LNCaP clone FGC (cell line): ENCODE results near the gene SLC40A1.
A peak's percentile ranks its signal among the peaks of the same experiment; 100 is the strongest.

Experiments
- DNase-seq: peaks from one replicate; pipeline ENCODE4 v3.0.0-alpha.2; 2011; ENCODE audit warnings: low read depth
- H3K4me3 ChIP-seq: 2 replicates; pipeline ENCODE4 v1.5.1; 2011; ENCODE audit warnings: mild to moderate bottlenecking, low read depth, low read length, control low read depth
- TF ChIP-seq, protein P1 (sequence below): IDR thresholded peaks from 2 replicates; pipeline ENCODE4 v1.5.1; 2012; ENCODE audit warnings: mild to moderate bottlenecking; ENCODE audit not compliant: control insufficient read depth, insufficient read depth; ENCODE audit errors: extremely low read depth

SLC40A1 gene

DNA sequence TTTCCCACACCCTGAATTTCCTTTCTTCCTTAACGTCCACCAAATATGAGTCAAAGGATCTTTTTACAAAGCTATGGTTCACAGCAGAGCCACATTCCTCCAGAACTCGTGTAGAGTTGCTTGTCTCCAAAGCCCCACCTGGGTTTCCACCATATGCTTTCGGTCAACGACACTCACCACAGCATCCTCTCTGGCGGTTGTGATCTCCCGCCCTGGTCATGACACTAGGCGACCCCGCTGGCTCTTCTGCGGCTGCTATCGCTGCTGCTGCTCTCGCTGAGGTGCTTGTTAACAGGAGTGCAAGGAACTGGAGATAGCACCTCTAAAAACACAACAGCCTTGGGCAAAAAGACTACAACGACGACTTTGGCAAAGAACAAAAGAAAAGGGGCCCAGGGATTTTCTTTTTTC is 340 bp downstream of the SLC40A1 start:
- H3K4me3 ChIP-seq = peak overlapping the region; percentile 45
- TF ChIP-seq, protein P1, sequence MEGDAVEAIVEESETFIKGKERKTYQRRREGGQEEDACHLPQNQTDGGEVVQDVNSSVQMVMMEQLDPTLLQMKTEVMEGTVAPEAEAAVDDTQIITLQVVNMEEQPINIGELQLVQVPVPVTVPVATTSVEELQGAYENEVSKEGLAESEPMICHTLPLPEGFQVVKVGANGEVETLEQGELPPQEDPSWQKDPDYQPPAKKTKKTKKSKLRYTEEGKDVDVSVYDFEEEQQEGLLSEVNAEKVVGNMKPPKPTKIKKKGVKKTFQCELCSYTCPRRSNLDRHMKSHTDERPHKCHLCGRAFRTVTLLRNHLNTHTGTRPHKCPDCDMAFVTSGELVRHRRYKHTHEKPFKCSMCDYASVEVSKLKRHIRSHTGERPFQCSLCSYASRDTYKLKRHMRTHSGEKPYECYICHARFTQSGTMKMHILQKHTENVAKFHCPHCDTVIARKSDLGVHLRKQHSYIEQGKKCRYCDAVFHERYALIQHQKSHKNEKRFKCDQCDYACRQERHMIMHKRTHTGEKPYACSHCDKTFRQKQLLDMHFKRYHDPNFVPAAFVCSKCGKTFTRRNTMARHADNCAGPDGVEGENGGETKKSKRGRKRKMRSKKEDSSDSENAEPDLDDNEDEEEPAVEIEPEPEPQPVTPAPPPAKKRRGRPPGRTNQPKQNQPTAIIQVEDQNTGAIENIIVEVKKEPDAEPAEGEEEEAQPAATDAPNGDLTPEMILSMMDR = no peak
- DNase-seq = no peak

DNA sequence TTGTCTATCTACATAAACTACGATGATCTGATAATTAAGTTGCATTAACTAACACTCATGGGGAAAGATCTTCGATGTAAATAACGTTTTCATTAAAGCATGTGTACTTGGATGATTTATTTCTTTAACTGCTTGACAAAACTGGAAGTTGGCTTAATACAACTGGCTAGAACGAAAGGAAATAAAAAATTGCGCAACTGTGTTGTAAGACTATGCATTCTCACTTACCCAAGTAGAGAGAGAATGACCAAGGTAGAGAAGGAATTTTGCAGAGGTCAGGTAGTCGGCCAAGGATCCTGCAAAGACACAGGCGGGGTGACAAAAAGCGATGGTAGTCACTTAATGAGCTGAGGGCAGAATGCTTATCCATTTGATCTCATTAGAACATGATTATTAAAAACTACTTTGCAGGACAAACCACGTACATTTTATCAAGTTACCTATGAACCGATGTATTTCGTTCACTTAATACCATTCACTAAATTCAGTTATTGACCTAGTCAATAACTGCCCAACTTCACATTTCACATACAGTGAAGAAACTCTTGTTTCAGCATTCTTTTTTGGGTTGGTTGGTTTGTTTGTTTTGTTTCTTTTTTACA is 900 bp downstream of the SLC40A1 start:
- no peak overlapping the region for H3K4me3 ChIP-seq
- TF ChIP-seq, protein P1 = no peak
- DNase-seq = no peak

DNA sequence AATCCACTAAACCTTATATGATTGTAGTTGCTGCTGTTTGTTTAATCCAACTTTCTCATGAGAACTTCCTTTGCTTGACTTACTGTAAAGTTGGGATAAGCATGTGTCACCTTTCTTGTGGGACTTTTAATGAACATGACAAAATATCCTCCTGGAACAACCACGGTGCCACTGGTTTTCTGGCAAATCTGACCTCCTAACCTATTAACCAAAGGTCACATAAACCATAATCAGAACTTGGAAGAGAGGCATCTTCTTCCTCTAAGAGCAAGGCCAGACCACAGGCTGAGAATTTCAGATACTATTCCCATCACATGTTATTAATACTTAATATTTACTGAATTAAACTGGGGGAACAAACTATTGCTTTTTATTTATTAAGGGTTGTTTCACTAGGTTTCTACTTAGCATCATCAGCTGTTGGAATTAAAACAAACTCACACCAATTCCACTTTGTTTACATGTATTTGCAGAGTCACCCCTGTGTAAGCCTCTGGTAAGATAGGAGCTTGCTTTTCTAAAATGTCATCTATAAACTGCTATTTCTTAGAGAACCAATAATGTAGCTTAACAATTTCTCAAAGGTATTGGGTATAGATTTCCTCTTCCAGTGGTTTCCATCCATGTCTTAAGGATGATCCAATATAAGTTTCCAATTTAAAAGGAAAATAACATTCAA is 2.2 kb downstream of the SLC40A1 start:
- no peak for DNase-seq
- H3K4me3 ChIP-seq = no peak overlapping the region
- TF ChIP-seq, protein P1 = no peak

DNA sequence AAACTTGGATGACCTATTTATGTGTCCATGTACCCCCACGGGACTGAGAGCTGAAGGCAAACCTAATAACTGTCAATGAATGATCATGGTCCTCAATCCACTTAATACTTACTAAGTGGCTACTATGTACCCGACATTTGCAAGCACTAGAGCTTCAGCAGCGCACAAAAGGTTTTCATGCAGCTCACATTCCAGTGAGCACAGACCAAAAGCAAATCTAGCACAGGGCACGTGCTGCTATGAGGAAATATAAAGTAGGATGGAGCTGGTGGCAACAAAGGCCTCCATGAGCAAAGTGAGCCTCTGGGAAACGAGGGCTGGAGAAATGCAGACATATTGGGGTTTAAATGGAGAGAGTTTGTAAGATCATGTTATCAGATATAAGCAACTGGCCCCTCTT is 3.5 kb downstream of the SLC40A1 start:
- TF ChIP-seq, protein P1 = no peak
- DNase-seq = no peak
- no peak overlapping the region for H3K4me3 ChIP-seq

DNA sequence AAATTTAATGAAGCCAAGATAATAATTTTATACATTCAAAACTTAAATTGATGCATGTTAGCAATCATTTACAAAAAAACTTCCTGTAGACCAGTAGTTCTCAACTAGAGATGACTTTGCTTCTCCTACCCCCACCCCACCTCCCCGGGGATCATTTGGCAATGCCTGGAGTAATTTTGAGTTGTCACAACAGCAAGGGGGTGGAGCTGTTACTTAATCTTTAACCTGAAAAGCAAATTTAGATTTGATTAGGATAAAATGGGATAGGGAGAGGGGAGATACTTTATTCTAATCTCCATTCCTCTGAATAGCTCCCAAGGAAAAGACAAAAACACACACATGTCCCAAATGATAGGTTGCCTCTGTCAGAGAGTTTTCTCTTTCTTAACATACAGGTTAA is 4.2 kb downstream of the SLC40A1 start:
- no peak for DNase-seq
- TF ChIP-seq, protein P1 = no peak

DNA sequence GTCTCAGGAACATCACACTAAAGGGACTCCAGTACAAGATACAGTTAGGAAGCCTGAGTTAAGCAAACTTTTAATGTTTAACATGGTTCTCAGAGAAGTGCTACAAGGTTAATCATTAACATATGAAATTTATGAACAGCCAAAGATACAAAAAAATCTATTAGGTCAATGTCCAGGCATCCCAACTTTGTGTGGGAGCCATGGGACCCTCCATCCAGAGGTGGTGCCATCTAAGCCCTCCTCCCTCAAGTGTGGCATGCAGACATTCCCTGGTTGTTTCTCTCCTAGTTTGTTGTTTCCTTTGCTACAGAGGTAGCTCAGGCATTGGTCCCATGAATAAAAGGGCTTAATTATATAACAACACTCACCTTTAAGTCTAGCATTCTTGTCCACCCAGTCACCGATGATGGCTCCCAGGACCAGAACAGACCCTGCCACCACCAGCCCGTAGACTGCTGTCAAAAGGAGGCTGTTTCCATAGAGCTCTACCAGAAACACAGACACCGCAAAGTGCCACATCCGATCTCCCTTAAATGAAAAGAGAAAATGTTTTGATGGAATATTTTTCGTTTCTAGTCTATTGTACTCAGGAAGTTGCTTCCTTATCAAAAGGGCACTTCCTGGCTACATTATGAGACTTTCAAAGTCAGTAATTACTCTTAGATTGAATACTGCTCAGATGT is 5.7 kb downstream of the SLC40A1 start:
- TF ChIP-seq, protein P1 = no peak
- no peak for DNase-seq
- no peak overlapping the region for H3K4me3 ChIP-seq

More for the DNA sequence above, 4.2 kb downstream of the SLC40A1 start:
- no peak overlapping the region for H3K4me3 ChIP-seq
